Right ventricle myocardium inferior (tissue), 1 donor: ENCODE data around the gene RBM15. TPM values are rescaled to one million over a fixed set of nuclear protein-coding genes. Genes with fewer than 3 reads are reported as not detected.
A peak's percentile ranks its signal among the peaks of the same experiment; 100 is the strongest.

Experiments
- ATAC-seq: fragments of 200-7000 bp; cut with Tn5 transposase; one replicate; pipeline ENCODE4 v1.9.1; 2020; ENCODE audit warnings: mild to moderate bottlenecking, moderate library complexity
- DNase-seq: peaks from one replicate; pipeline ENCODE4 v3.0.0; 2021; ENCODE audit errors: missing footprints
- intact Hi-C: fragments of 100-400 bp; cut with DNase I; formaldehyde crosslinking; loops from one replicate; pipeline ENCODE4 v1.11.0; 2022
- total RNA-seq: library from RNA; stranded (reverse); fragmentation: NEBNext Ultra II Directional; extraction: Animal tissue kit (Norgen Biotek cat#: 25700); gene quantifications from one replicate; pipeline ENCODE4 v1.2.1, GENCODE V29; 2021
- donor health status: DM: no; HTN: yes; CAD: no; lungs with severe emphysema.

The RBM15 gene
- total RNA-seq, 1 donor from 2014 or later, result 14.7 TPM

DNA sequence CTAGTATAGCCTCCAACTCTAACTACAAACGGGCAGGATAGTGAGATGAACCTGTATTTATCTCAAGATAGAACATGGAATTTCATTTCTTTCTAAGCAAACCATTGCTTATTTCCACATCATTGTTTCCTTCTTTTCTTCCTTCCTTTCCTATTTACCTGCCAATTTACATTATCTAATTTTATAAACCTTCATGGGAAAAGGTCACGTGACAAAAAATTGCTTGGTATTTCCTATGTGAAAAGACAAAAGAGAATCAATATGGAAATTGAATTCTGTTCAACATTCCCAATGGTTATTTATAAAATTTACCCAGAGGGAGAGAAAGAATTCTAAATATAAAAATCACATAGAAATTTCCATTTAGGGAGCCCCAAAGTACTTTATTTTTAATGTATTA, 22.4 kb upstream of the RBM15 start:
- ATAC-seq (no peak), DNase-seq (no peak)
- intact Hi-C loops, result no loop called here

DNA sequence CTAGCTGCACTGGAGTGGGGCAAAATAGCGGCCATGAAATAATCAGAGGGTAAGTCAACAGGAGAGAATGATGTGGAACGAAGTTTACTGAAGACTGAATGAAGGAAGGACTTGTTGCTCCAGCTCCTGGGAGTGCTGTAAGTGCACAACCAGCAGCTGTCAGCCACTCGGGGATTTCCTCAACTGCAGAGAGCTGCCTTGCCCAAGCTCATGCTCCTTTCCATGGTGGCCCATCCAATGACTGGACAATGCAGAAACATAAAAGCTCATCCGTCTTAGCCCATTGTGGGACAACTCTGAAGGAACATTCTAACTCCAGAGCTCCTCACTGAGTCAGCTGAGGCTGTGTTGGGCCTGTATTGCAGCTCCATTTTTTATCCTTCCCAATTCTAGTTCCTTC, 21.1 kb upstream of the RBM15 start:
- no peak for ATAC-seq

DNA sequence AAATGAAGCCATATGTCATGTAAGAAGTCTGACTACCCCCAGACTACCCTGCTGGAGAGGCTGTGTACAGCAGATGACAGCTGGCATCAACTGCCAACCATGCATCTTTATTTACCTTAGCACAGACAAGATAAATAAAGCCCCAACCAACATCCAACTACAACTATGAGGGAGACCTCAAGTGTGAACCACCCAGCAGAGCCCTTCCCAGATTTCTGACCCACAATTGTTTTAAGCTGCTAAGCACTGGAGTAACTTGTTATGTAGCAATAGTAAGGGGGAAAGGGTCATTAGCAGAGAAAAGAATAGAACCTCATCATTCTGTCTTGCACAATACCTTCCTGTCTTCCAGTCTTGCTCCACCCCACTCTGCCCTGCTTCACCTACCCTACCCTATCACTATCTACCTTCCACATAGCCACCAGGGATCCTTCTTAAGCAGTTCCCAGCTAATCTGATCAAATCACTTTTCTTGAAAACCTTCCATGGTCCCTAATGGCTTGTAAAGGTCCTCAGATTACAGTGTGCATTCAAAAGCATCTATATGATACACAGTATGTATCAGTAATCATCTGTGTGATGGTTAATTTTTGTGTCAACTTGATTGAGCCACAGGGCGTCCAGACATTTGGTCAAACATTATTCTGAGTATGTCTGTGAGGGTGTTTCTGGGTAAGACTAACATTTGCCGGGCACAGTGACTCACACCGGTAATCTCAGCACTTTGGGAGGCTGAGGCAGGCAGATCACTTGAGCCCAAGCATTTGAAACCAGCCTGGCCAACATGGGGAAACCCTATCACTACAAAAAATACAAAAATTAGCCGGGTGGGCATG, 19.6 kb upstream of the RBM15 start:
- ATAC-seq (no peak), DNase-seq (no peak)
- intact Hi-C loops, result no loop called here

More for the DNA sequence above, 21.1 kb upstream of the RBM15 start:
- intact Hi-C loops, result no loop called here
- no peak for DNase-seq

DNA sequence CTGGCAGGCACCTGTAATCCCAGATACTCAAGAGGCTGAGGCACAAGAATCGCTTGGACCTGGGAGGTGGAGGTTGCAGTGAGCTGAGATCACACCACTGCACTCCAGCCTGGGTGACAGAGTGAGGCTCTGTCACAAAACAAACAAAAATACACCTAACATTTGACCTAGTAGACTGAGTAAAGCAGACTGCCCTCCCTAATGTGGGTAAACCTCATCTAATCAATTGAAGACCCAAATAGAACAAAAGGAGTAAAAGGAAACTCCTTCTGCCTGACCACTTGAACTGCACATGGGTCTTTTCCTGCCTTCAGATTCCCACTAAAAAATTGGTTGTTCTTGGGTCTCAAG, 19.0 kb upstream of the RBM15 start:
- intact Hi-C loops, result no loop called here
- DNase-seq (no peak), ATAC-seq (no peak)

DNA sequence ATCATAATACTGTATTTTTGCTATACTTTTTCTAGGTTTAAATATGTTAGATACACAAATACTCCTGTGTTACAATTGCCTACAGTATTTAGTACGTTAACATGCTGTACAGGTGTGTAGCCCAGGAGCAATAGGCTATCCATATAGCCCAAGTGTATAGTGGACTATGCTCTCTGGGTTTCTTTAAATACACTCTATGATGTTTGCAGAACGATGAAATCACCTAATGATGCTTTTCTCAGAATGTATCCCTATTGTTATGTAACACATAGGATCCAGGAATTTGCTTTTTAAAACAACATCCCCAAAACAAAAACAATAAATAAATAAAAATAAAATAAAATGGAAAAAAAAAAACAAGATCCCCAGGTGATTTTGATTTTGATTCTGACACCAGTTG, 18.1 kb upstream of the RBM15 start:
- no peak for DNase-seq
- ATAC-seq, result no peak
- intact Hi-C loops, result no loop called here

DNA sequence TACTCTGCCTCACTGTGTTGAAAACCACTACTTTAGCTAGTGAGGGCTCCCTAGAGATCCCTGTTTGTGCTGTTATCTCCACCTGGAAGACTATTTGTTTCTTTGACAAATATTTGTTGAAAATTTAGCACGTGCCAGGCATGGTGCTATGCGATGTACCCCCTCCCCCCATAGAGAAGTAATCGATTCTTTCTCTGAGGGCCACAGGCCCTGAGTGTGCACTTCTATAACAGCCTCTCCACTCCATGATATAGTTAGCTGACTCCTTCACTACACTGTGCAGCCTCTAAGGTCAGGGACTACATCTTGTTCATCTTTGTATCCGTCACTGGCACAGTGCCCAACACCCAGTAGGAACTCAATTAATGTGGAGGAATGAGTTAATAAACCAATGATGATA, 17.3 kb upstream of the RBM15 start:
- no peak for ATAC-seq
- intact Hi-C loops, result no loop called here
- no peak for DNase-seq

DNA sequence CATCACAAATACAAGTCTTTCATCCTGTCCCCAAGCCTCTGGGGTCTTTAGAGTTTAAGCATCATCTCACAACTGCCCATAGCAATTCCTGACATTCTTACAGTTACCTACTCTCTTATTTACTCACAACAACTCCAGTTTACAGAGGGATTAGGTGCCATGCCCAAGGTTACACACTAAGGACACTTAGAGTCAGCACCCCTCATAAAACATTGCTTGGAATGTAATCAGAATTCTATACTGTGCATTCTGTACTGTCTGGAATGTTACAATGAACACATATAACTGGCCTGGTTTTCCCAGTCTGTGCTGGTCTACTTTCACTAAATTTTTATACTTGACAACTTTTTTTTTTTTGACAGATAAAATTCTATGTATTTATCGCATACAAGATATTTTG, 14.5 kb upstream of the RBM15 start:
- ATAC-seq (no peak), DNase-seq (no peak)
- intact Hi-C loops, result no loop called here

DNA sequence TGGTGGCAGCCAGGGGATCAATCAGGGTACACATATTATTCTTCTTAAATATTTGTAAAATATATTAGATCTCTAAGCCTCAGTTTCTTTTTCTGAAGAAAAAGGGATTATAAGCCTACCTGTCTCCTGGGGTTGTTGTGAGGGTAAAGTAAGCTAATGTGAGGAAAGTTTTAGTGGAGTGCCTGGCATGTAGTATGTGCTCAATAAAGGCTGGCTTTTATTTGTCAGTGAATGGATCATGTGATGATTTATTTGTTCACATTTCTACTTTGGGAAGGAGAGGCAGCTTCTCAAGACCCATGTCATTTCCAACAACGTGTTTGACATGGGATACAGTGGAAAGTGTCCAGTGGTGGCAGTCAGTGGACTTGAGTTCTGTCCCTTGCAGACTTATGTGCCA, 12.4 kb upstream of the RBM15 start:
- ATAC-seq (no peak), DNase-seq (no peak)
- intact Hi-C loops, result no loop called here

DNA sequence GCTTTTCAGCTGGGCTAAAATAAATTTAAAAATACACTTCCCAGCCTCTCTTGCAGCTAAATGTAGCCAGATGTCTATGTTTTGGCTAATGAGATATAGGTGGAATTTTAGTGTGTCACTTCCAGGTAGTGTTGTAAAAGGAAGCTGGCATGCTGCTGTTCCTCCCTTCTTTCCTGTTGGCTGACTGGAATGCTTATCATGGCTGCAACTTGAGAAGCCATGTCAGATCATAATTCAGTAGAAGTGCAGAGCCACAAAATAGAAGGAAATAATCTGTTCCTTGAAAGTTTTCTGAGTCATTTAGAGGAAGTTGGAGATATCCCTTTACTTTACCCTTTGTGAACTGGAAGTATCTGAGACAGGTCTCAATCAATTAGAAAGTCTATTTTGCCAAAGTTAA, 10.9 kb upstream of the RBM15 start:
- DNase-seq (no peak), ATAC-seq (no peak)
- intact Hi-C loops, result no loop called here

DNA sequence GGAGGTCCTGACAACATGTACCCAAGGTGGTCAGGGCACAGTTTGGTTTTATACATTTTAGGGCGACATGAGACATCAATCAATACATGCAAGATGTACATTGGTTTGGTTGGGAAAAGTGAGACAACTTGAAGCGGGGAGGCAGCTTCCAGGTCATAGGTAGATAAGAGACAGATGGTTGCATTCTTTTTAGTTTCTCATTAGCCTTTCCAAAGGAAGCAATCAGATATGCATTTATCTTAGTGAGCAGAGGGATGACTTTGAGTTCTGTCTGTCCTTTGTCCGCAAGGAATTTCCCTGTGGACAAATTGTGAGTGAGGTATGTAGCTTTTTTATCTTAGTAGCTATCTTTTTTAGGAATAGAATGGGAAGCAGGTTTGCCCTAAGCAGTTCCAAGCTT, 10.5 kb upstream of the RBM15 start:
- ATAC-seq (no peak), DNase-seq (no peak)
- intact Hi-C loops, result no loop called here

DNA sequence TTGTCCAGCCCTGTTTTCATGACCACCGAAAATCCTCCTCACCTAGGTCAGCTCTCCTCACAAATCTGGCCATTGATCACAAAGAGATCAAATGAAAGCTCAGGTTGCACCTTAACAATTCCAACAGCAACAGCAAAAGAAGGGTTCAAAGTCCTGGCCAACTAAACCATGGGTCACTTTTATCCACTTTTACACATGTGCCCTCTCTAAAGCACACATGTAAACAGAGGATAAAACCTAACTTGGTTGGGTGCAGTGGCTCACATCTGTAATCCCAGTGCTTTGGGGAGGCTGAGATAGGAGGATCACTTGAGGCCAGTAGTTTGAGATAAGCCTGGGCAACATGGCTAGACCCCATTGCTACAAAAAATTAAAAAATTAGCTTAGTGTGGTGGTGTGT, 3.9 kb upstream of the RBM15 start:
- intact Hi-C loops, result no loop called here
- DNase-seq (no peak), ATAC-seq (no peak)

DNA sequence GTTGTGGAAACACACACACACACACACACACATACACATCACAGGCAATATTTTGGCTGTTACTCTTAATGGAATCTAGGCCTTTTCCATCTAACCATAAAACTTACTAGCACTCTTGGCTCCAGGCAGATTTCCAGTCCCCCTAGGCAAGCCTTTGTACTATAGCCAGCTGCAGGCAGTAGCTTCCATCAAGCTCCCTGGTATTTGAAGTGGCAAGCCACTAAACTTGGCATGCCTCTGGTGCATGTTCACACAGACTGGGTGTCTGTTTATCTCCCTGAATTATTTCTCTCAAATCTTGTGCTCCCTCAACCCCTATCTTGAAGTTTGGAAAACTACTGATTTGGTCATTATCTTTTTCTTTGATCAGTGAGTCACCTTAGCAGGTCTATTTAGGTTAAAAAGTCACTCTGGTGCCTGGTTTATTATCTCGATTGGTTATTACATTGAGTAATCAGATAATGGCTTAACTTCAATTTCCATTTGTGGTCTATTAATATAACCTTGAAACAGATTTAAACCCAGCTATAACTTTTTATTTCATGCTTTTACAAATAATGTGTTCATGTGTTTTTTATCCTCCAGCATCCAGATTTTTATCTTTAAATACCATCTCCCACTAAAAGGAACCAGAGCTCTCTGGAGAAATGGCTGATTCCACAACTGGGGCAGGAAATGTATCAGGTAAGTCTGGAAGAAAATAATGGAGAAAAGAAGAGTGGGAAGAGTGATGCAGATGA, 2.7 kb upstream of the RBM15 start:
- intact Hi-C loops, result no loop called here
- ATAC-seq (no peak), DNase-seq (no peak)

DNA sequence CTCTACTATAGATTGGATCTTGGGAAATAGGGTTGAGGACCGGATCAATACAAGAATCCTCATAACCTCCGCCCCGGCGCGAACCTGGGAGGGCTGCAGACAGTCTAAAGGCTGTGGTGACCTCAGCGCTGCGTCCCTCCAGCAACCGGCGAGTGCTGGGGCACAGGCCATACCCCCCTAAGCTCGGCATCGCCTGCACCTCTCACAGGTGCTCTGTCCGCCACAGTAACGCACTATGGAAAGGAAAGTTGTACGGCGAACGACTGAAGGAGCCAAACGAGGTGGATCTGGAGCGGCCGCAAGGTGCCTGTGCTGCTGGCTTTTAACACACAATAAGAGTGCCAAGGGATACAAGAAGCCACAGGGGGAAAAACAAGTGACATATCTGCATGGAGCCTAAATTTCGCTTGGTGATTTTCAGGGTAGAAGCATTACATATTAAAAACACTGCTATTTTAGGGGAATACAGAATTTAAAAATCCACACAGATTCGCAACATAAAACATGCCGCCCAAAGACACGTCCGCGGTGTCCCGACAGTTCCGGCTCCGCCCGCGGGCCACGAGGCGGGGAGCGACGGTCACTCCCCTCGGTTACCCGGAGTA, 1.4 kb upstream of the RBM15 start:
- intact Hi-C loops, result no loop called here
- DNase-seq, result no peak
- ATAC-seq, result no peak

DNA sequence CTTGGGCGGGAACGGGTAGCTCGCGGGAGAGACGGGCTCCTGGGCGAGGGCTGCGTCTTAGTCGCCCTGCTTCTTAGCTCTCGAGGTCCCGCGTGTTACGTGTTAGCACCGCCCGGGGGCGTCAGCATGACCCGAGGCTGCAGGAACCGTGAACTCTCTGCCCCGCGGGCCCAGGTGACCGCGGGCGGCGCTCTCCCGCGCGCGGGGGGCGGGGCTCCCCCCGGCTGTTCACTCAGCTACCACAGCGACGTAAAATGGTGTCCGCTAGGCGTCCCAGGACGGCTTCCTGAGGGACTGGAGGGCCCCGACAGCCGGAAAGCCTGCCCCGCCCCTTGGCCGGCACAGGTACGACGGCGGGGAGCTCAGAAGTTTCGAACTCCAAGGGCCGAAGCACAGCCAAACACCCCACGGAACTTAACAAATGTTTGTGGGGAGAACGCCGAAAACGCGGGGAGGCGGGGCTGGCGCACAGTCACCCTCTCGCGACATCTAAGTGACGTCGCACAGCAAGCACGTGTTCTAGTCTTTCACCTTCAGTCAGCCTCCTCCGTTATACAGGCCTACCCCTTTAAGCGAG, 780 bp upstream of the RBM15 start:
- intact Hi-C loops, result no loop called here
- DNase-seq (peak; percentile 96), ATAC-seq (peak; percentile 91)

DNA sequence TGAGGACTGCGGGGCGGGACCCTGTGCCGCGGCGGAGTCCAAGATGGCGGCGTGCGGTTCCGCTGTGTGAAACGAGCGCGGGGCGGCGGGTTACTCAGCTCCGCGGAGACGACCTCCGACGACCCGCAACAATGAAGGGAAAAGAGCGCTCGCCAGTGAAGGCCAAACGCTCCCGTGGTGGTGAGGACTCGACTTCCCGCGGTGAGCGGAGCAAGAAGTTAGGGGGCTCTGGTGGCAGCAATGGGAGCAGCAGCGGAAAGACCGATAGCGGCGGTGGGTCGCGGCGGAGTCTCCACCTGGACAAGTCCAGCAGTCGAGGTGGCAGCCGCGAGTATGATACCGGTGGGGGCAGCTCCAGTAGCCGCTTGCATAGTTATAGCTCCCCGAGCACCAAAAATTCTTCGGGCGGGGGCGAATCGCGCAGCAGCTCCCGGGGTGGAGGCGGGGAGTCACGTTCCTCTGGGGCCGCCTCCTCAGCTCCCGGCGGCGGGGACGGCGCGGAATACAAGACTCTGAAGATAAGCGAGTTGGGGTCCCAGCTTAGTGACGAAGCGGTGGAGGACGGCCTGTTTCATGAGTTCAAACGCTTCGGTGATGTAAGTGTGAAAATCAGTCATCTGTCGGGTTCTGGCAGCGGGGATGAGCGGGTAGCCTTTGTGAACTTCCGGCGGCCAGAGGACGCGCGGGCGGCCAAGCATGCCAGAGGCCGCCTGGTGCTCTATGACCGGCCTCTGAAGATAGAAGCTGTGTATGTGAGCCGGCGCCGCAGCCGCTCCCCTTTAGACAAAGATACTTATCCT, 430 bp downstream of the RBM15 start:
- no peak for DNase-seq
- no peak for ATAC-seq
- intact Hi-C loops, result loop anchor here (1.0 kb wide), 1 partner anchor 68 kb away; the partner anchor contains the start of gene LAMTOR5

DNA sequence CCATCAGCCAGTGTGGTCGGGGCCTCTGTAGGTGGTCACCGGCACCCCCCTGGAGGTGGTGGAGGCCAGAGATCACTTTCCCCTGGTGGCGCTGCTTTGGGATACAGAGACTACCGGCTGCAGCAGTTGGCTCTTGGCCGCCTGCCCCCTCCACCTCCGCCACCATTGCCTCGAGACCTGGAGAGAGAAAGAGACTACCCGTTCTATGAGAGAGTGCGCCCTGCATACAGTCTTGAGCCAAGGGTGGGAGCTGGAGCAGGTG, 961 bp downstream of the RBM15 start:
- intact Hi-C loops, result no loop called here
- no peak for DNase-seq
- no peak for ATAC-seq

DNA sequence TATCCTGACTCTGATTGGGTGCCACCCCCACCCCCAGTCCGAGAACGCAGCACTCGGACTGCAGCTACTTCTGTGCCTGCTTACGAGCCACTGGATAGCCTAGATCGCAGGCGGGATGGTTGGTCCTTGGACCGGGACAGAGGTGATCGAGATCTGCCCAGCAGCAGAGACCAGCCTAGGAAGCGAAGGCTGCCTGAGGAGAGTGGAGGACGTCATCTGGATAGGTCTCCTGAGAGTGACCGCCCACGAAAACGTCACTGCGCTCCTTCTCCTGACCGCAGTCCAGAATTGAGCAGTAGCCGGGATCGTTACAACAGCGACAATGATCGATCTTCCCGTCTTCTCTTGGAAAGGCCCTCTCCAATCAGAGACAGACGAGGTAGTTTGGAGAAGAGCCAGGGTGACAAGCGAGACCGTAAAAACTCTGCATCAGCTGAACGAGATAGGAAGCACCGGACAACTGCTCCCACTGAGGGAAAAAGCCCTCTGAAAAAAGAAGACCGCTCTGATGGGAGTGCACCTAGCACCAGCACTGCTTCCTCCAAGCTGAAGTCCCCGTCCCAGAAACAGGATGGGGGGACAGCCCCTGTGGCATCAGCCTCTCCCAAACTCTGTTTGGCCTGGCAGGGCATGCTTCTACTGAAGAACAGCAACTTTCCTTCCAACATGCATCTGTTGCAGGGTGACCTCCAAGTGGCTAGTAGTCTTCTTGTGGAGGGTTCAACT, 2.1 kb downstream of the RBM15 start:
- no peak for ATAC-seq
- DNase-seq, result no peak
- intact Hi-C loops, result no loop called here

DNA sequence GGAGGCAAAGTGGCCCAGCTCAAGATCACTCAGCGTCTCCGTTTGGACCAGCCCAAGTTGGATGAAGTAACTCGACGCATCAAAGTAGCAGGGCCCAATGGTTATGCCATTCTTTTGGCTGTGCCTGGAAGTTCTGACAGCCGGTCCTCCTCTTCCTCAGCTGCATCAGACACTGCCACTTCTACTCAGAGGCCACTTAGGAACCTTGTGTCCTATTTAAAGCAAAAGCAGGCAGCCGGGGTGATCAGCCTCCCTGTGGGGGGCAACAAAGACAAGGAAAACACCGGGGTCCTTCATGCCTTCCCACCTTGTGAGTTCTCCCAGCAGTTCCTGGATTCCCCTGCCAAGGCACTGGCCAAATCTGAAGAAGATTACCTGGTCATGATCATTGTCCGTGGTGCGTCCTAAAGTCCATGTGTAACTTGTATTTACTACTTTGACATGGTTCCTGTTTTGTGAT, 2.7 kb downstream of the RBM15 start:
- intact Hi-C loops, result no loop called here
- no peak for ATAC-seq
- no peak for DNase-seq

DNA sequence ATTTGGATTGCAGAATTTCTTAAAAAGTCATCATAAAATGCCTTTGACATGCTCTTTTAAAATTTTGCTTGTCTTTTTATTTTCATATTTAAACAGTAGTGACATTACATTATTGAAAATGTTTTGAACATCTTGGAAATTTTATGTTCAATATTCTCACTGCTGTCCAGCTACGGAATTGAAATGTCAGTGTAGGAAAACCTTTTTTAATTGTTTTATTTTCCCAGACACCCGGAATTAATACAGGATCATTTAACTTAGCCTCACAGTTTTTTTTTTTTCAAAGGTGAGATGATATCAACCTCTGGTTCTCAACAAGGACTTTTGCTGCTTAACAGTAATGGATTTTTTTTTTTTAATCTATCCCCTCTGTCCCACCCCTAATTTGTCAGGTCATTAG, 4.1 kb downstream of the RBM15 start:
- intact Hi-C loops, result no loop called here
- DNase-seq, result no peak
- ATAC-seq, result no peak
